Subcutaneous adipose tissue (tissue), 4 donors: ENCODE results near the gene PLEKHM3. TPM values are rescaled to one million over a fixed set of nuclear protein-coding genes. Genes with fewer than 3 reads are reported as not detected.

Source experiments
- total RNA-seq, 4 donors: library from RNA; depleted of rRNA; stranded (reverse); fragments of >200 nt; gene quantifications; one replicate each; pipeline ENCODE4 v1.1.0, GENCODE V29; 2016
- TF ChIP-seq, protein P1 (sequence below): fragments of 450-650 bp; IDR thresholded peaks from one replicate; pipeline ENCODE4 v1.5.1; 2016; ENCODE audit warnings: low read depth, mild to moderate bottlenecking, control low read depth, antibody characterized with exemption, moderate library complexity

PLEKHM3 gene
- total RNA-seq, 4 donors from 2014 or later: 24.6 to 36.0 (median 26.2) TPM

GRCh38 chr2:208064220-208064961 is 39.1 kb upstream of the PLEKHM3 start:
- TF ChIP-seq, protein P1, sequence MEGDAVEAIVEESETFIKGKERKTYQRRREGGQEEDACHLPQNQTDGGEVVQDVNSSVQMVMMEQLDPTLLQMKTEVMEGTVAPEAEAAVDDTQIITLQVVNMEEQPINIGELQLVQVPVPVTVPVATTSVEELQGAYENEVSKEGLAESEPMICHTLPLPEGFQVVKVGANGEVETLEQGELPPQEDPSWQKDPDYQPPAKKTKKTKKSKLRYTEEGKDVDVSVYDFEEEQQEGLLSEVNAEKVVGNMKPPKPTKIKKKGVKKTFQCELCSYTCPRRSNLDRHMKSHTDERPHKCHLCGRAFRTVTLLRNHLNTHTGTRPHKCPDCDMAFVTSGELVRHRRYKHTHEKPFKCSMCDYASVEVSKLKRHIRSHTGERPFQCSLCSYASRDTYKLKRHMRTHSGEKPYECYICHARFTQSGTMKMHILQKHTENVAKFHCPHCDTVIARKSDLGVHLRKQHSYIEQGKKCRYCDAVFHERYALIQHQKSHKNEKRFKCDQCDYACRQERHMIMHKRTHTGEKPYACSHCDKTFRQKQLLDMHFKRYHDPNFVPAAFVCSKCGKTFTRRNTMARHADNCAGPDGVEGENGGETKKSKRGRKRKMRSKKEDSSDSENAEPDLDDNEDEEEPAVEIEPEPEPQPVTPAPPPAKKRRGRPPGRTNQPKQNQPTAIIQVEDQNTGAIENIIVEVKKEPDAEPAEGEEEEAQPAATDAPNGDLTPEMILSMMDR: no peak

GRCh38 chr2:208062961-208063360 is 37.6 kb upstream of the PLEKHM3 start:
- TF ChIP-seq, protein P1: no peak

- TF ChIP-seq, protein P1: no peak
Measured at GRCh38 chr2:208062113-208062512, 36.8 kb upstream of the PLEKHM3 start.

DNA sequence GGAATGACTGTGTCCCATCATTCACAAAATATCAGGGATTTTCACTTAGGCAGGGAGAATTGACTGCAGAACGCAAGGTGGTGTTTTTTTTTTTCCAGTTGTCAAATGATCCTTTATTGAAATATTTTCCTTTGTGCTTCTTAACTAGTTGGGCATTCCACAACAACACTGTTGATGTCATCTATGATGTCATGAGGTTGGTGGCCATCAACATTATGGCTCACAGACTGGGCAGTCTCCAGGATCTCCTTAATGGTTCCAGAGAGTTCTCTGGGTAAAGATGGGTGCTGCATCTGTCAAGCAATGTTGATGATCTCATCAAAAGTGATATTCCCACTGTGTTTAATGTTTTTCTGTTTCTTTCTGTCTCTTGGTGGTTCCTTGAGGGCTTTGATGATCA is 31.8 kb upstream of the PLEKHM3 start:
- TF ChIP-seq, protein P1: no peak

GRCh38 chr2:208049441-208049840 is 24.1 kb upstream of the PLEKHM3 start:
- TF ChIP-seq, protein P1: no peak

GRCh38 chr2:208049006-208049405 is 23.7 kb upstream of the PLEKHM3 start:
- TF ChIP-seq, protein P1: no peak

DNA sequence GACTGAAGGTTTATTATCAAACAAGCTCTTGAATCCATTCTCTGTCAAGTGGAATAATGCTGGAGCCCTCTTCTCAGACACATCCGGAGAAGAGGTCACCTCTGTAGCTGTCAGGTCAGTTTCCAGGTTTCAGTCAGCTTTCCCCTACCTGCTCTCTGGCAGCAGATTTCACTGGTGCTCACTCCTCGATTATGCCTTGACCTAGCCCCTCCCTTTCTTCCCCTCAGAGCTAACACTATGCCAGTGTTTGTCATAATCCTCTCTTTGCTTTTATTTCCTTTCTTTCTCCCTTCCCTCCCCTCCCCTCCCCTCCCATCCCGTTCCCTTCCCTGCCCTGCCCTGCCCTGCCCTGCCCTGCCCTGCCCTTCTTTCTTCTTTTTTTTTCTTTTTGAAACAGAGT is 22.5 kb upstream of the PLEKHM3 start:
- TF ChIP-seq, protein P1: no peak
